ENCODE measurements around the gene LRRC8D. TPM values are rescaled to one million over a fixed set of nuclear protein-coding genes. Genes with fewer than 3 reads are reported as not detected.
"Not testable (repeated sequence)": the region's sequence is repeated elsewhere in the genome, so short reads cannot be mapped to it uniquely, and the experiment has no call there.

Gene LRRC8D
- total RNA-seq, 8 experiments from 2014 or later = 13.2 to 69.1 (median 51.0) TPM

- 20 to 89% (median 69%) methylated on average over 1 of the region's 4 CpGs; no CpG with 5 or more reads in 6 of the 10 experiments for WGBS, 10 experiments
- H3K4me1 ChIP-seq (replicated peaks in 1 of 2); H3K4me3 ChIP-seq; ATAC-seq (replicated peaks in 6 of 8); H3K27ac ChIP-seq; in situ Hi-C loops (cut with MboI; ENCODE audit: low pct_unique_long_range_greater_than_20kb in 2 of 9, low sequenced_read_pairs in 9 of 9, unreplicated experiment in 9 of 9): not testable (repeated sequence)
Measured at GRCh38 chr1:89795571-89795970, 25.3 kb upstream of the LRRC8D start.

- H3K27ac ChIP-seq; ATAC-seq (replicated peaks in 6 of 8); H3K4me3 ChIP-seq; in situ Hi-C loops (cut with MboI; ENCODE audit: low pct_unique_long_range_greater_than_20kb in 2 of 9, low sequenced_read_pairs in 9 of 9, unreplicated experiment in 9 of 9): not testable (repeated sequence)
- WGBS, 10 experiments = no CpG with 5 or more reads among the region's 32 CpGs
- H3K4me1 ChIP-seq (replicated peaks in 1 of 2) = peaks cover 17% of the 10 kb centered on the region in 2 donors
Measured at GRCh38 chr1:89797876-89798275, 23.0 kb upstream of the LRRC8D start.

- Histone ChIP-seq H3K4me3 (no peak overlapping the region), H3K27ac (no peak overlapping the region), H3K4me1 (replicated peaks in 1 of 2) (peaks cover 17% of the 10 kb centered on the region in 2 donors)
- WGBS, 10 experiments = 0 to 100% (median 91%) methylated on average over 1 to 4 of the region's 4 CpGs; no CpG with 5 or more reads in 1 of the 10 experiments
- in situ Hi-C loops (cut with MboI; ENCODE audit: low pct_unique_long_range_greater_than_20kb in 2 of 9, low sequenced_read_pairs in 9 of 9, unreplicated experiment in 9 of 9) = no loop called here
- ATAC-seq (replicated peaks in 6 of 8) = no peak
Measured at GRCh38 chr1:89799495-89799894, 21.3 kb upstream of the LRRC8D start.

- Histone ChIP-seq H3K4me3 (no peak overlapping the region), H3K27ac (no peak overlapping the region), H3K4me1 (replicated peaks in 1 of 2) (peaks cover 17% of the 10 kb centered on the region in 2 donors)
- WGBS, 10 experiments = 27 to 86% (median 79%) methylated on average over 1 to 4 of the region's 4 CpGs; no CpG with 5 or more reads in 2 of the 10 experiments
- in situ Hi-C loops (cut with MboI; ENCODE audit: low pct_unique_long_range_greater_than_20kb in 2 of 9, low sequenced_read_pairs in 9 of 9, unreplicated experiment in 9 of 9) = loop anchor here in 6 of 9 experiments (10.0 to 25.0 kb wide), 3 partner anchors 185 to 195 kb away; partner anchors contain the start of gene ZNF326 (in 2 of the 6)
- no peak for ATAC-seq (replicated peaks in 6 of 8)
Measured at GRCh38 chr1:89800022-89800655, 20.7 kb upstream of the LRRC8D start.

DNA sequence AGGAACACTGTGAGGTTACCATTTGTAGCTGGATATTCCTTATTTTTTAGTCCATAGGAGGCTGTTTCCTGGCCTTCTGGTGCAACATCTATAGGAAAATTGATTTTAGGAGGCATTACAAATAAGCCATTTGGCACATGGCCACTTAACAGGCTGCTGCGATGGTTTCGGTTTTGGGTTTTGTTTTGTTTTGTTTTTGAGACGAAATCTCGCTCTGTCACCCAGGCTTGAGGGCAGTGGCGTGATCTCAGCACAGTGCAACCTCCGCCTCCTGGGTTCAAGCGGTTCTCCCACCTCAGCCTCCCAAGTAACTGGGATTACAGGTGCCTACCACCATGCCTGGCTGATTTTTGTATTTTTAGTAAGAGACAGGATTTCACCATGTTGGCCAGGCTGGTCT lies 20.1 kb upstream of the LRRC8D start:
- Histone ChIP-seq H3K4me1 (replicated peaks in 1 of 2) (peaks cover 17% of the 10 kb centered on the region in 2 donors), H3K4me3 (no peak overlapping the region), H3K27ac (no peak overlapping the region)
- WGBS, 10 experiments = 42 to 100% (median 84%) methylated on average over 2 to 7 of the region's 7 CpGs; no CpG with 5 or more reads in 3 of the 10 experiments
- no peak for ATAC-seq (replicated peaks in 6 of 8)
- in situ Hi-C loops (cut with MboI; ENCODE audit: low pct_unique_long_range_greater_than_20kb in 2 of 9, low sequenced_read_pairs in 9 of 9, unreplicated experiment in 9 of 9) = loop anchor here in 6 of 9 experiments (10.0 to 25.0 kb wide), 3 partner anchors 184 to 194 kb away; partner anchors contain the start of gene ZNF326 (in 2 of the 6)

GRCh38 chr1:89802051-89802450 lies 18.8 kb upstream of the LRRC8D start:
- 0 to 100% (median 0%) methylated on average over 1 to 2 of the region's 2 CpGs; no CpG with 5 or more reads in 3 of the 10 experiments for WGBS, 10 experiments
- Histone ChIP-seq H3K4me1 (replicated peaks in 1 of 2) (peaks cover 17% of the 10 kb centered on the region in 2 donors), H3K27ac (peak overlapping the region; percentile 4 to 72), H3K4me3 (no peak overlapping the region)
- peak in 5 of 8 experiments; percentile 86 to 95 (median 89) for ATAC-seq (replicated peaks in 6 of 8)
- in situ Hi-C loops (cut with MboI; ENCODE audit: low pct_unique_long_range_greater_than_20kb in 2 of 9, low sequenced_read_pairs in 9 of 9, unreplicated experiment in 9 of 9) = loop anchor here in 6 of 9 experiments (10.0 to 25.0 kb wide), 3 partner anchors 183 to 193 kb away; partner anchors contain the start of gene ZNF326 (in 2 of the 6)

GRCh38 chr1:89802841-89803240 lies 18.0 kb upstream of the LRRC8D start:
- ATAC-seq (replicated peaks in 6 of 8) = no peak
- H3K4me1 ChIP-seq (replicated peaks in 1 of 2) = peaks cover 17% of the 10 kb centered on the region in 2 donors
- H3K27ac ChIP-seq = peak overlapping the region in 1 of 2 donors; percentile 72
- in situ Hi-C loops (cut with MboI; ENCODE audit: low pct_unique_long_range_greater_than_20kb in 2 of 9, low sequenced_read_pairs in 9 of 9, unreplicated experiment in 9 of 9) = loop anchor here in 6 of 9 experiments (10.0 to 25.0 kb wide), 3 partner anchors 182 to 192 kb away; partner anchors contain the start of gene ZNF326 (in 2 of the 6)
- no peak overlapping the region for H3K4me3 ChIP-seq
- 7 to 100% (median 74%) methylated on average over 1 to 2 of the region's 2 CpGs; no CpG with 5 or more reads in 2 of the 10 experiments for WGBS, 10 experiments

- Histone ChIP-seq H3K4me3 (no peak overlapping the region), H3K4me1 (replicated peaks in 1 of 2) (peaks cover 17 to 29% of the 10 kb centered on the region in 2 donors), H3K27ac (no peak overlapping the region)
- WGBS, 10 experiments = 0 to 7% (median 0%) methylated on average over 1 to 4 of the region's 4 CpGs; no CpG with 5 or more reads in 1 of the 10 experiments
- in situ Hi-C loops (cut with MboI; ENCODE audit: low pct_unique_long_range_greater_than_20kb in 2 of 9, low sequenced_read_pairs in 9 of 9, unreplicated experiment in 9 of 9) = loop anchor here in 8 of 9 experiments (5.0 to 25.0 kb wide), 4 partner anchors 180 to 190 kb away; partner anchors contain the start of gene ZNF326 (in 2 of the 8)
- ATAC-seq (replicated peaks in 6 of 8) = peak; percentile 58 to 95 (median 79)
Measured at GRCh38 chr1:89804642-89805237, 16.1 kb upstream of the LRRC8D start.

- ATAC-seq (replicated peaks in 6 of 8) = no peak
- in situ Hi-C loops (cut with MboI; ENCODE audit: low pct_unique_long_range_greater_than_20kb in 2 of 9, low sequenced_read_pairs in 9 of 9, unreplicated experiment in 9 of 9) = loop anchor here in 8 of 9 experiments (5.0 to 25.0 kb wide), 4 partner anchors 178 to 188 kb away; partner anchors contain the start of gene ZNF326 (in 2 of the 8)
- WGBS, 10 experiments = 62 to 100% (median 88%) methylated on average over 1 to 3 of the region's 3 CpGs; no CpG with 5 or more reads in 1 of the 10 experiments
- Histone ChIP-seq H3K4me3 (no peak overlapping the region), H3K27ac (no peak overlapping the region), H3K4me1 (replicated peaks in 1 of 2) (peaks cover 12 to 23% of the 10 kb centered on the region in 2 donors)
Measured at GRCh38 chr1:89806616-89807015, 14.2 kb upstream of the LRRC8D start.

DNA sequence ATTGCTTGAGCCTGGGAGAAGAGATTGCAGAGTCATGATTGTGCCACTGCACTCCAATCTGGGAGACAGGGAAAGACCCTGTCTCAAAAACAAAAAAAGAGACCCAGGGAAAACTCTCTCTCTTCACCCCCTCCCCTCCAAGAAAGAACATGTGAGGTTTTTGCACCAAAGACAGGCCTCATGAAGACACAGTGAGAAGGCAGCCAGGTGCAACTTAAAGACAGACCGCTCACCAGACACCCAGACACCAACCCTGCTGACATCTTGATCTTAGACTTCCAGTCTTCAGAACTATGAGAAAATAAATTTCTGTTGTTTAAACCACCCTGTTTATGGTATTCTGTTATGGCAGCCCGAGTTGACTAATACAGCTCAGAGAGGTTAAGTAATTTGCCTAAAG lies 13.3 kb upstream of the LRRC8D start:
- in situ Hi-C loops (cut with MboI; ENCODE audit: low pct_unique_long_range_greater_than_20kb in 2 of 9, low sequenced_read_pairs in 9 of 9, unreplicated experiment in 9 of 9) = loop anchor here in 8 of 9 experiments (5.0 to 25.0 kb wide), 4 partner anchors 177 to 187 kb away; partner anchors contain the start of gene ZNF326 (in 2 of the 8)
- no peak overlapping the region for H3K27ac ChIP-seq
- no peak for ATAC-seq (replicated peaks in 6 of 8)
- H3K4me1 ChIP-seq (replicated peaks in 1 of 2) = peaks cover 3 to 14% of the 10 kb centered on the region in 2 donors
- H3K4me3 ChIP-seq = no peak overlapping the region
- 70 to 100% (median 75%) methylated on average over 1 to 2 of the region's 2 CpGs; no CpG with 5 or more reads in 1 of the 10 experiments for WGBS, 10 experiments

DNA sequence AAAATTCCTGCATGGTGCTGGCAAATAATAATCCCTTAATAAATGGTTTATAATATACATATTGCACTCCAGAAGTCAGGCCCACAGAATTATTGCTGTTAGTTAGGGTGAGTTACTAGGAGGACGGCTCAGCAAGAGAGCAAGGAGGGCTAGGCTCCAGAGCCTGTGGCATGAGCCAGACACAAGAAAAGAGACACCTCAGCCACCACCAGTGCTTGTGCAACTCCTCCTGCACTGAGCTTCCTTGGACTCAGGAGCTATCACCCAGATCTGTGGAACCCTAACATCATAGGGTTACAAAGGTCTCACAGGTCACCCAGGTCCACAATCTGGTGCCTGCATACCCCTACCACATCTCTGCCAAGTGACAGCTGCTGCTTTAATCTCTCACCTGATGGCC lies 12.8 kb upstream of the LRRC8D start:
- 0 to 100% (median 86%) methylated on average over 1 of the region's 1 CpG; no CpG with 5 or more reads in 6 of the 10 experiments for WGBS, 10 experiments
- Histone ChIP-seq H3K4me1 (replicated peaks in 1 of 2) (peaks cover 4 to 14% of the 10 kb centered on the region in 2 donors), H3K27ac (no peak overlapping the region), H3K4me3 (no peak overlapping the region)
- in situ Hi-C loops (cut with MboI; ENCODE audit: low pct_unique_long_range_greater_than_20kb in 2 of 9, low sequenced_read_pairs in 9 of 9, unreplicated experiment in 9 of 9) = loop anchor here in 8 of 9 experiments (5.0 to 25.0 kb wide), 4 partner anchors 177 to 187 kb away; partner anchors contain the start of gene ZNF326 (in 2 of the 8)
- ATAC-seq (replicated peaks in 6 of 8) = no peak

- no peak overlapping the region for H3K27ac ChIP-seq
- peaks cover 5 to 14% of the 10 kb centered on the region in 2 donors for H3K4me1 ChIP-seq (replicated peaks in 1 of 2)
- 29 to 54% (median 39%) methylated on average over 1 to 5 of the region's 5 CpGs; no CpG with 5 or more reads in 2 of the 10 experiments for WGBS, 10 experiments
- peak; percentile 38 to 91 (median 66) for ATAC-seq (replicated peaks in 6 of 8)
- in situ Hi-C loops (cut with MboI; ENCODE audit: low pct_unique_long_range_greater_than_20kb in 2 of 9, low sequenced_read_pairs in 9 of 9, unreplicated experiment in 9 of 9) = loop anchor here in 8 of 9 experiments (5.0 to 25.0 kb wide), 4 partner anchors 176 to 186 kb away; partner anchors contain the start of gene ZNF326 (in 2 of the 8)
- no peak overlapping the region for H3K4me3 ChIP-seq
Measured at GRCh38 chr1:89808441-89809117, 12.3 kb upstream of the LRRC8D start.
